ENCODE results near the gene STK4. TPM values are rescaled to one million over a fixed set of nuclear protein-coding genes. Genes with fewer than 3 reads are reported as not detected.

STK4 gene
- total RNA-seq, 1 experiment from 2014 or later: 43.0 TPM

- H3K79me2 ChIP-seq (ENCODE audit: insufficient read depth, low read length): peaks cover 14% of the 10 kb centered on the region; the same call in 1 of the 2 replicates
- no peak overlapping the region for H3K18ac ChIP-seq (ENCODE audit: insufficient read length, low read depth, low read length)
- WGBS (ENCODE audit: extremely low coverage, insufficient read length, low lambda C conversion rate): no CpG with 5 or more reads among the region's 5 CpGs
These were observed 995 bp downstream of the STK4 start for GRCh38 chr20:44967207-44967807.

More at GRCh38 chr20:44967207-44967807, 995 bp downstream of the STK4 start:
- H3K56ac ChIP-seq (ENCODE audit: insufficient read length, low read depth, low read length): no peak overlapping the region
- no peak overlapping the region for H2BK12ac ChIP-seq (ENCODE audit: insufficient read length, low read depth, low read length)
- peak overlapping the region; percentile 82 for H3K4me2 ChIP-seq (ENCODE audit: insufficient read depth, insufficient read length, low read length)
- H2BK120ac ChIP-seq (ENCODE audit: low read depth, low read length, poor library complexity, severe bottlenecking): no peak overlapping the region
- Mint-ChIP-seq H3K27ac (0 out of 7 replicates have a peak overlapping the region, but pooled peaks of 1 of the 3 experiments have one; percentile 98), H3K27me3 (ENCODE audit: low read depth) (peaks cover 24% of the 10 kb centered on the region), H3K9me3 (no peaks in the 10 kb centered on the region; a peak in 1 of 5 replicates), H3K4me1 (peaks cover 37 to 40% of the 10 kb centered on the region in 2 experiments), H3K36me3 (ENCODE audit: insufficient read depth in 1 of 3, low read depth in 3 of 3) (peaks cover 0 to 2% (median 0%) of the 10 kb centered on the region in 3 experiments; a peak in 1 of 7 replicates), H3K4me3 (peak overlapping the region; percentile 100)
- H3K4ac ChIP-seq (ENCODE audit: low read depth, low read length): no peak overlapping the region
- no peak for DNase-seq
- no peak overlapping the region for H4K8ac ChIP-seq (replicated peaks; ENCODE audit: insufficient read length, low read depth, low read length)
- no peak overlapping the region for H2BK5ac ChIP-seq (ENCODE audit: insufficient read length, low read length)
- TF ChIP-seq, protein P1, sequence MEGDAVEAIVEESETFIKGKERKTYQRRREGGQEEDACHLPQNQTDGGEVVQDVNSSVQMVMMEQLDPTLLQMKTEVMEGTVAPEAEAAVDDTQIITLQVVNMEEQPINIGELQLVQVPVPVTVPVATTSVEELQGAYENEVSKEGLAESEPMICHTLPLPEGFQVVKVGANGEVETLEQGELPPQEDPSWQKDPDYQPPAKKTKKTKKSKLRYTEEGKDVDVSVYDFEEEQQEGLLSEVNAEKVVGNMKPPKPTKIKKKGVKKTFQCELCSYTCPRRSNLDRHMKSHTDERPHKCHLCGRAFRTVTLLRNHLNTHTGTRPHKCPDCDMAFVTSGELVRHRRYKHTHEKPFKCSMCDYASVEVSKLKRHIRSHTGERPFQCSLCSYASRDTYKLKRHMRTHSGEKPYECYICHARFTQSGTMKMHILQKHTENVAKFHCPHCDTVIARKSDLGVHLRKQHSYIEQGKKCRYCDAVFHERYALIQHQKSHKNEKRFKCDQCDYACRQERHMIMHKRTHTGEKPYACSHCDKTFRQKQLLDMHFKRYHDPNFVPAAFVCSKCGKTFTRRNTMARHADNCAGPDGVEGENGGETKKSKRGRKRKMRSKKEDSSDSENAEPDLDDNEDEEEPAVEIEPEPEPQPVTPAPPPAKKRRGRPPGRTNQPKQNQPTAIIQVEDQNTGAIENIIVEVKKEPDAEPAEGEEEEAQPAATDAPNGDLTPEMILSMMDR (conservative IDR thresholded peaks at IDR 0.05): no peak
- no peak overlapping the region for H4K5ac ChIP-seq (ENCODE audit: insufficient read length, low read depth, low read length)
- no peaks in the 10 kb centered on the region for H3K79me1 ChIP-seq (ENCODE audit: insufficient read depth, low read depth, low read length, poor library complexity, severe bottlenecking)
- H2AFZ ChIP-seq (ENCODE audit: low read length): no peak overlapping the region
- H3K4me1 ChIP-seq (ENCODE audit: insufficient read depth, low read length): no peaks in the 10 kb centered on the region
- no peak overlapping the region for H2AK5ac ChIP-seq (ENCODE audit: insufficient read length, low read length)
- H3K23ac ChIP-seq (ENCODE audit: insufficient read length, low read depth, low read length): no peak overlapping the region
- H3K9ac ChIP-seq (ENCODE audit: extremely low read depth, insufficient read length, low read length): peak overlapping the region; percentile 60
- H3K27me3 ChIP-seq (ENCODE audit: insufficient read depth, low read length): no peaks in the 10 kb centered on the region; the same call in 1 of the 2 replicates
- H4K91ac ChIP-seq (ENCODE audit: insufficient read length, low read depth, low read length): no peak overlapping the region
- H3K14ac ChIP-seq (ENCODE audit: insufficient read depth, low read length): no peak overlapping the region
- no peak overlapping the region for H2BK20ac ChIP-seq (ENCODE audit: low read depth, low read length, poor library complexity, severe bottlenecking)
- no peaks in the 10 kb centered on the region for H3K9me3 ChIP-seq (ENCODE audit: control insufficient read depth, low read depth, low read length)
- H3K23me2 ChIP-seq (ENCODE audit: insufficient read length, low read depth, low read length, poor library complexity, severe bottlenecking): peaks cover 5% of the 10 kb centered on the region
- H3T11ph ChIP-seq (ENCODE audit: low read length): no peak overlapping the region
- no peak overlapping the region for H3K27ac ChIP-seq (ENCODE audit: insufficient read length, low read depth, low read length)
- no peaks in the 10 kb centered on the region for H4K20me1 ChIP-seq (ENCODE audit: control insufficient read depth, insufficient read depth, insufficient read length)
- H2BK15ac ChIP-seq (ENCODE audit: low read depth, low read length): no peak overlapping the region

Measured in H9 (cell line).